ENCODE results near the gene PDCD10.

The PDCD10 gene

DNA sequence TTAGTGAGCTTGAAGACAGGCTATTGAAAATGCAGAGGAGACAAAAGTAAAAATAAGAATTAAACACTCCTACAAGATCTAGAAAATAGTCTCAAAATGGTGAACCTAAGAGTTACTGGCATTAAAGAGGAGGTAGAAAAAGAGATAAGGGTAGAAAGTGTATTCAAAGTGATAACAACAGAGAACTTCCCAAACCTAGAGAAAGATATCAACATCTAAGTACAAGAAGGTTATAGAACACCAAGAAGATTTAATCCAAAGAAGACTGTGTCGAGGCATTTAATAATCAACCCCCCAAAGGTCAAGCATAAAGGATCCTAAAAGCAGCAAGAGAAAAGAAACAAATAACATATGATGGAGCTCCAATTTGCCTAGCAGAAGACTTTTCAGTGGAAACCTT, 23.3 kb downstream of the PDCD10 start:
- no peak for FAIRE-seq
- DNase-seq (ENCODE audit: insufficient read length, low spot score): no peak
- TF ChIP-seq, protein P1, sequence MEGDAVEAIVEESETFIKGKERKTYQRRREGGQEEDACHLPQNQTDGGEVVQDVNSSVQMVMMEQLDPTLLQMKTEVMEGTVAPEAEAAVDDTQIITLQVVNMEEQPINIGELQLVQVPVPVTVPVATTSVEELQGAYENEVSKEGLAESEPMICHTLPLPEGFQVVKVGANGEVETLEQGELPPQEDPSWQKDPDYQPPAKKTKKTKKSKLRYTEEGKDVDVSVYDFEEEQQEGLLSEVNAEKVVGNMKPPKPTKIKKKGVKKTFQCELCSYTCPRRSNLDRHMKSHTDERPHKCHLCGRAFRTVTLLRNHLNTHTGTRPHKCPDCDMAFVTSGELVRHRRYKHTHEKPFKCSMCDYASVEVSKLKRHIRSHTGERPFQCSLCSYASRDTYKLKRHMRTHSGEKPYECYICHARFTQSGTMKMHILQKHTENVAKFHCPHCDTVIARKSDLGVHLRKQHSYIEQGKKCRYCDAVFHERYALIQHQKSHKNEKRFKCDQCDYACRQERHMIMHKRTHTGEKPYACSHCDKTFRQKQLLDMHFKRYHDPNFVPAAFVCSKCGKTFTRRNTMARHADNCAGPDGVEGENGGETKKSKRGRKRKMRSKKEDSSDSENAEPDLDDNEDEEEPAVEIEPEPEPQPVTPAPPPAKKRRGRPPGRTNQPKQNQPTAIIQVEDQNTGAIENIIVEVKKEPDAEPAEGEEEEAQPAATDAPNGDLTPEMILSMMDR (IDR thresholded peaks at IDR 0.05; ENCODE audit: insufficient read depth, missing control alignments): no peak

DNA sequence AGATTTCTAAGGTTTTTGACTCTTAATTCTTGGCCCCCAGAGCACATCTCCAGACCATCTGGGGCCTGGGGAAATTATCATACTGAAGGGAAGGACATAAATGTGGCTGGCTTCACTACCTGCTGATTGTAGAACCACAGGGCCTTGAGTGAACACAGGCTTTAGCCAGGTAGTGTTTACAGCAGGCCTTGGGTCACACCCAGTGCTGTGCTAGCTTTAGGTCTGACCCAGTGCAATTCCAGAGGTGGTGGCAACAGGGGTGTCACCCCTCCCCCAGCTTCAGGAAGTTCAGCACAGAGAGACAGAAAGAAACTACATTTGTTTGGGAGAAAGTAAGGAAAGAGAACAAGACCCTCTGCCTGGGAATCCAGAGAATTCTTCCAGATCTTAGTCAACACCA, 24.1 kb downstream of the PDCD10 start:
- FAIRE-seq (no peak), DNase-seq (ENCODE audit: insufficient read length, low spot score) (no peak)
- TF ChIP-seq, protein P1 (IDR thresholded peaks at IDR 0.05; ENCODE audit: insufficient read depth, missing control alignments): no peak

DNA sequence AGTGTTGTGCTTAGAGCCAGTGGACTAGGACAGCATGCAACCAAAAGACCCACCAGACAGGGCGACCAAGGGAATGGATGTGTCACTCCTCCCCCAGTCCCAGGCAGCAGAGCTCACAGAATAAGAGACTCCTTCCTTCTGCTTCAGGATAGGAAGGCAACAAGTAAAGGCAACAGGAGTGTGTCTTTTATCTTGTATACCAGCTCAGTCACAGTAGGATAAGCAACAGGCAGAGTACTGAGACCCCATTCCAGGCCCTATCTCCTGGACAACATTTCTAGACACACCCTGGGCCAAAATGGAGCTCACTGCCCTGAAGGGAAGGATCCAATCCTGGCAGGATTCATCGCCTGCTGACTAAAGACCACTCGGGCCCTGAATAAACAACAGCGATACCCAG, 25.0 kb downstream of the PDCD10 start:
- FAIRE-seq: no peak
- DNase-seq (ENCODE audit: insufficient read length, low spot score): no peak

DNA sequence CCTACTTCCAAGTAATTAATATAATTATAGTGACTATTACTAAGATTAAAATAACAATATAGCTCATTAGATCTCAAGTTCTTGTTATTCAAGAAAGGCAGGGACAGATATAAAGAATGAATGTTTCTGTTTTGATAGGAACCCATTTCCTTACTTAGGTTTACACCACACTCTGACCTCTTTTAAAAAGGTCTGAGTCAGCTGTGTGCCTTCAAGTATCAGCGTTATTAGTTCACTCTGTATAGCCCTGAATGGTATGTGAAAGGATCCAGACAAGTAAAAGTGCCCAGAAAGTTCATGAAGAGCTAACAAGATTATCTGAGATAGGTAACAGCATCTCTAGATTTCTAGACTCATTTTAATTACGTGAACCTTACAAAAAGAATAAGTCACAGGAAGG, 28.9 kb downstream of the PDCD10 start:
- FAIRE-seq (no peak), DNase-seq (ENCODE audit: insufficient read length, low spot score) (no peak)
- TF ChIP-seq, protein P1 (IDR thresholded peaks at IDR 0.05; ENCODE audit: insufficient read depth, missing control alignments): no peak

More for the DNA sequence above, 25.0 kb downstream of the PDCD10 start:
- TF ChIP-seq, protein P1 (IDR thresholded peaks at IDR 0.05; ENCODE audit: insufficient read depth, missing control alignments): no peak

DNA sequence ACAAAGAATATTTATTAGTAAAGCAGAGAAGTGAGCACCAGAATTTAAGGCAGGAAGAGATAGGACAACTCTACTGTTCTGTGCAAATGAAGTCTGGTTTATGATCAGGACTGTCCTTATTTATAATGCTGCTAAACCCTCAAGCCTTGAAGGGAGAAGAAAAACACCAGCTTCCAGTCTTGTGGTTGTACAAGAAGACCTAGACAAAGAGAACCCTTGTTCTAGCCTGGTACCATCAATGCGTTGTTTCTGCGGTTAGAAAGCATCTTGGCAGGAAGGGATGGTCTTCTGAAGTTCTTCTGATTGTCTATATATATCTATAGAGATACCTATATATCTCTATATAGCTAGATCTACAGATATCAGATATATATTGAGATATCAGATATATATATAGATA, 33.8 kb downstream of the PDCD10 start:
- FAIRE-seq (no peak), DNase-seq (ENCODE audit: insufficient read length, low spot score) (no peak)
- TF ChIP-seq, protein P1 (IDR thresholded peaks at IDR 0.05; ENCODE audit: insufficient read depth, missing control alignments): no peak

DNA sequence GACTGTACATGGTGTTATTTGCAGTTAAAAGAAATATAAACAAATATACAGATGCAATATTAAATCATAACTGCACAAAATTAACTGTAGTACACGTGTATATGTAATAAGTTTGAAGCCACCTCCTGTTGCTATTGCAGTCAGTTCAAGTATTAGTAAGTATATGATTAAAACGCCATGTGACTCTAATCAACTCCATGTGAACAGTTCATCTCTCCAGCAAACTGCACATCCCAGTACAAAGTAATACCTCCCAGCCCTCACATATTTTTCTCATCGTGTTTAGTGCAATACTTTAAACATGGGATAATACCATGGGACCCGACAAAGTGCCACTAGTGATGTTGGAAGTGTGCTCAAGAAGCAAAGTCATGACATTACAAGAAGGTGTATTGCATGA, 34.6 kb downstream of the PDCD10 start:
- DNase-seq (ENCODE audit: insufficient read length, low spot score) (no peak), FAIRE-seq (no peak)
- TF ChIP-seq, protein P1 (IDR thresholded peaks at IDR 0.05; ENCODE audit: insufficient read depth, missing control alignments): no peak

DNA sequence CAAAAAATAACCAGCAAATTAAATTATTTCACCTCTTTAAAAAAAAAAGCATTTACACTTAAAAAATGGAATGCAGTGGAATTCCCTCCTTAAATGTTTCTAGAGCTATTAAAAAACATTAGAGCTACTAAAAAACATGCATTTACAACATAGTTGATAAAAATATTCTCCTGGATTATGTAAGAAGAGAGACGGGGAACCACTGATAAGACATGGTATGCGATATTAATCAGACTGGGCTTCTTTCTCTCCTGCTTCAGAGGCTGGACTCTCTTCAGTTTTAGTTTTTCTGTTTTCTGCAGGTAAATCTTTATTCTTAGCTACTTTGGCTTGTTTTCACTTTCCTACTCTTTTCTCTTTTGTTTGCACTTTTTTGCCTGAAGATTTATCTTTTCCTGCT, 40.6 kb downstream of the PDCD10 start:
- FAIRE-seq (no peak), DNase-seq (ENCODE audit: insufficient read length, low spot score) (no peak)
- TF ChIP-seq, protein P1 (IDR thresholded peaks at IDR 0.05; ENCODE audit: insufficient read depth, missing control alignments): no peak

Data from D721Med (cell line).